ENCODE measurements around the gene AGRN.

DNA sequence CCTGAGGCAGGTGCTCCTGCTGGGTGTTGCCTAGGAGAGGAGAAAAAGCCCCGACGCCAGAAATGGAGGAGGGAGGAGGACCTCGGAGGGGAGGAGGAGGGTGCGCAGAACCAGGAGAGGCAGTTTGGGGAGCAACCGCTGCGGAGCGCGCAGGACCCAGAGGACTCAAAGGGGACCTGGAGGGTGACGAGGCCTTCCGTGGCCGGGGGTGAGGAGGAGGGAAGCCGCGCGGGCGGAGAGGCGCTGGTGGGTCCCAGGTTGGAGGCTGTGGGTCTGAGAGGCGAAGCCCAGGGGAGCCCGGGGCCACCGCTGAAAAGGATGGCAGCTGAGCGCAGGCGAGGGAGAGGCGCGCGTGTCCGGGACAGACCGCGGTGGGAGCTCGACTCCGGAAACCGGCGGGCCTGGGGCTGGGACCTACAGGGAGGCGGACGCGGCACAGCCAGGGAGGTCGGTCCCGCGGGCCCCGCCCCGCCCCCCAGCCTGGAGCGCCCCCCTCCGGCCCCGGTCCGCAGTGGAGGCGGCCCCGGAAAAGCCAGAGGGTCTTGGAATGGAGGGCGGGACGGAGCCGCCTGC, 39.1 kb downstream of the AGRN start:
- TF ChIP-seq TAF1 (conservative IDR thresholded peaks at IDR 0.05) (no peak), RAD21 (IDR thresholded peaks at IDR 0.05) (no peak), EGR1 (IDR thresholded peaks at IDR 0.05; ENCODE audit: low read depth in 2 of 2) (no peak), YY1 (IDR thresholded peaks at IDR 0.05) (no peak), RXRA (IDR thresholded peaks at IDR 0.05) (no peak), JUND (IDR thresholded peaks at IDR 0.05) (no peak), SP1 (IDR thresholded peaks at IDR 0.05) (no peak), HNF4G (IDR thresholded peaks at IDR 0.05) (no peak), GABPA (IDR thresholded peaks at IDR 0.05 in 1 of 2, conservative IDR thresholded peaks at IDR 0.05 in 1 of 2) (no peak), HNF4A (conservative IDR thresholded peaks at IDR 0.05) (no peak)
- TF ChIP-seq, protein P1, sequence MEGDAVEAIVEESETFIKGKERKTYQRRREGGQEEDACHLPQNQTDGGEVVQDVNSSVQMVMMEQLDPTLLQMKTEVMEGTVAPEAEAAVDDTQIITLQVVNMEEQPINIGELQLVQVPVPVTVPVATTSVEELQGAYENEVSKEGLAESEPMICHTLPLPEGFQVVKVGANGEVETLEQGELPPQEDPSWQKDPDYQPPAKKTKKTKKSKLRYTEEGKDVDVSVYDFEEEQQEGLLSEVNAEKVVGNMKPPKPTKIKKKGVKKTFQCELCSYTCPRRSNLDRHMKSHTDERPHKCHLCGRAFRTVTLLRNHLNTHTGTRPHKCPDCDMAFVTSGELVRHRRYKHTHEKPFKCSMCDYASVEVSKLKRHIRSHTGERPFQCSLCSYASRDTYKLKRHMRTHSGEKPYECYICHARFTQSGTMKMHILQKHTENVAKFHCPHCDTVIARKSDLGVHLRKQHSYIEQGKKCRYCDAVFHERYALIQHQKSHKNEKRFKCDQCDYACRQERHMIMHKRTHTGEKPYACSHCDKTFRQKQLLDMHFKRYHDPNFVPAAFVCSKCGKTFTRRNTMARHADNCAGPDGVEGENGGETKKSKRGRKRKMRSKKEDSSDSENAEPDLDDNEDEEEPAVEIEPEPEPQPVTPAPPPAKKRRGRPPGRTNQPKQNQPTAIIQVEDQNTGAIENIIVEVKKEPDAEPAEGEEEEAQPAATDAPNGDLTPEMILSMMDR (IDR thresholded peaks at IDR 0.05; ENCODE audit: low read depth, low read length, missing input control) = no peak
- TF ChIP-seq, protein P2, sequence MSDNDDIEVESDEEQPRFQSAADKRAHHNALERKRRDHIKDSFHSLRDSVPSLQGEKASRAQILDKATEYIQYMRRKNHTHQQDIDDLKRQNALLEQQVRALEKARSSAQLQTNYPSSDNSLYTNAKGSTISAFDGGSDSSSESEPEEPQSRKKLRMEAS (IDR thresholded peaks at IDR 0.05) = no peak
- TF ChIP-seq, protein P3, sequence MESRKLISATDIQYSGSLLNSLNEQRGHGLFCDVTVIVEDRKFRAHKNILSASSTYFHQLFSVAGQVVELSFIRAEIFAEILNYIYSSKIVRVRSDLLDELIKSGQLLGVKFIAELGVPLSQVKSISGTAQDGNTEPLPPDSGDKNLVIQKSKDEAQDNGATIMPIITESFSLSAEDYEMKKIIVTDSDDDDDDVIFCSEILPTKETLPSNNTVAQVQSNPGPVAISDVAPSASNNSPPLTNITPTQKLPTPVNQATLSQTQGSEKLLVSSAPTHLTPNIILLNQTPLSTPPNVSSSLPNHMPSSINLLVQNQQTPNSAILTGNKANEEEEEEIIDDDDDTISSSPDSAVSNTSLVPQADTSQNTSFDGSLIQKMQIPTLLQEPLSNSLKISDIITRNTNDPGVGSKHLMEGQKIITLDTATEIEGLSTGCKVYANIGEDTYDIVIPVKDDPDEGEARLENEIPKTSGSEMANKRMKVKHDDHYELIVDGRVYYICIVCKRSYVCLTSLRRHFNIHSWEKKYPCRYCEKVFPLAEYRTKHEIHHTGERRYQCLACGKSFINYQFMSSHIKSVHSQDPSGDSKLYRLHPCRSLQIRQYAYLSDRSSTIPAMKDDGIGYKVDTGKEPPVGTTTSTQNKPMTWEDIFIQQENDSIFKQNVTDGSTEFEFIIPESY (IDR thresholded peaks at IDR 0.05) = no peak
- TF ChIP-seq, protein P4, sequence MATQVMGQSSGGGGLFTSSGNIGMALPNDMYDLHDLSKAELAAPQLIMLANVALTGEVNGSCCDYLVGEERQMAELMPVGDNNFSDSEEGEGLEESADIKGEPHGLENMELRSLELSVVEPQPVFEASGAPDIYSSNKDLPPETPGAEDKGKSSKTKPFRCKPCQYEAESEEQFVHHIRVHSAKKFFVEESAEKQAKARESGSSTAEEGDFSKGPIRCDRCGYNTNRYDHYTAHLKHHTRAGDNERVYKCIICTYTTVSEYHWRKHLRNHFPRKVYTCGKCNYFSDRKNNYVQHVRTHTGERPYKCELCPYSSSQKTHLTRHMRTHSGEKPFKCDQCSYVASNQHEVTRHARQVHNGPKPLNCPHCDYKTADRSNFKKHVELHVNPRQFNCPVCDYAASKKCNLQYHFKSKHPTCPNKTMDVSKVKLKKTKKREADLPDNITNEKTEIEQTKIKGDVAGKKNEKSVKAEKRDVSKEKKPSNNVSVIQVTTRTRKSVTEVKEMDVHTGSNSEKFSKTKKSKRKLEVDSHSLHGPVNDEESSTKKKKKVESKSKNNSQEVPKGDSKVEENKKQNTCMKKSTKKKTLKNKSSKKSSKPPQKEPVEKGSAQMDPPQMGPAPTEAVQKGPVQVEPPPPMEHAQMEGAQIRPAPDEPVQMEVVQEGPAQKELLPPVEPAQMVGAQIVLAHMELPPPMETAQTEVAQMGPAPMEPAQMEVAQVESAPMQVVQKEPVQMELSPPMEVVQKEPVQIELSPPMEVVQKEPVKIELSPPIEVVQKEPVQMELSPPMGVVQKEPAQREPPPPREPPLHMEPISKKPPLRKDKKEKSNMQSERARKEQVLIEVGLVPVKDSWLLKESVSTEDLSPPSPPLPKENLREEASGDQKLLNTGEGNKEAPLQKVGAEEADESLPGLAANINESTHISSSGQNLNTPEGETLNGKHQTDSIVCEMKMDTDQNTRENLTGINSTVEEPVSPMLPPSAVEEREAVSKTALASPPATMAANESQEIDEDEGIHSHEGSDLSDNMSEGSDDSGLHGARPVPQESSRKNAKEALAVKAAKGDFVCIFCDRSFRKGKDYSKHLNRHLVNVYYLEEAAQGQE (IDR thresholded peaks at IDR 0.05) = no peak
